ENCODE data around the gene ESM1. TPM values are rescaled to one million over a fixed set of nuclear protein-coding genes. Genes with fewer than 3 reads are reported as not detected.

The ESM1 gene
- total and polyA plus RNA-seq, 2 donors from 2014 or later, result 0.38 to 6.1 TPM

DNA sequence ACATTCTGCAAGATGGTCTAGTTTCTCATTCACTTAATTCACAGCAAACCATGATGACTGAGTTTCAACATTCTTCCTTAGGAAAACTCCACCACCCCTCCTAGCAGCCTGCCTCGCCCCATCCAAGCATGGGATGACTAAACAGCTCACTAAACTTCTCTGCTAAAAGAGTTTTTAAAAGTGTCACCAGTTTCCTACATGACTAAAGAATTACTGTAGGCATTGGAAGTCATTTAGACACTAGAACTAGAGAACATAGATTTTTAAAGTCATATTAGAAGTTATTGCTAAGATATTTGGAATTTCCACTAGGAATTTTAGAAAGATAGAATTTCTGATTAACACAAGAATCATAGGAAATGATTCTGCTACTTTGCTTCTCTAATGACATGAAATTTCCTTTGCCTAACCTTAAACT is 5.5 kb upstream of the ESM1 start:
- H3K9ac ChIP-seq (ENCODE audit: low read length in 3 of 3), result no peak overlapping the region
- H3K27me3 ChIP-seq (ENCODE audit: control insufficient read depth, insufficient read depth, low read length), result no peaks in the 10 kb centered on the region
- no peaks in the 10 kb centered on the region for H3K4me1 ChIP-seq (ENCODE audit: control insufficient read depth in 2 of 3, insufficient read depth in 2 of 3, low read depth in 1 of 3, low read length in 3 of 3)
- DNase-seq, result no peak
- intact Hi-C loops (cut with DNase I), result no loop called here
- no peak for FAIRE-seq
- H3K9me3 ChIP-seq (ENCODE audit: control insufficient read depth in 2 of 3, insufficient read depth in 1 of 3, low read length in 3 of 3), result no peaks in the 10 kb centered on the region
- no peaks in the 10 kb centered on the region for H3K36me3 ChIP-seq (ENCODE audit: control insufficient read depth in 2 of 3, insufficient read depth in 3 of 3, low read length in 3 of 3)
- no peak overlapping the region for H3K27ac ChIP-seq (ENCODE audit: low read depth in 2 of 2, low read length in 2 of 2)
- TF ChIP-seq, protein P1, sequence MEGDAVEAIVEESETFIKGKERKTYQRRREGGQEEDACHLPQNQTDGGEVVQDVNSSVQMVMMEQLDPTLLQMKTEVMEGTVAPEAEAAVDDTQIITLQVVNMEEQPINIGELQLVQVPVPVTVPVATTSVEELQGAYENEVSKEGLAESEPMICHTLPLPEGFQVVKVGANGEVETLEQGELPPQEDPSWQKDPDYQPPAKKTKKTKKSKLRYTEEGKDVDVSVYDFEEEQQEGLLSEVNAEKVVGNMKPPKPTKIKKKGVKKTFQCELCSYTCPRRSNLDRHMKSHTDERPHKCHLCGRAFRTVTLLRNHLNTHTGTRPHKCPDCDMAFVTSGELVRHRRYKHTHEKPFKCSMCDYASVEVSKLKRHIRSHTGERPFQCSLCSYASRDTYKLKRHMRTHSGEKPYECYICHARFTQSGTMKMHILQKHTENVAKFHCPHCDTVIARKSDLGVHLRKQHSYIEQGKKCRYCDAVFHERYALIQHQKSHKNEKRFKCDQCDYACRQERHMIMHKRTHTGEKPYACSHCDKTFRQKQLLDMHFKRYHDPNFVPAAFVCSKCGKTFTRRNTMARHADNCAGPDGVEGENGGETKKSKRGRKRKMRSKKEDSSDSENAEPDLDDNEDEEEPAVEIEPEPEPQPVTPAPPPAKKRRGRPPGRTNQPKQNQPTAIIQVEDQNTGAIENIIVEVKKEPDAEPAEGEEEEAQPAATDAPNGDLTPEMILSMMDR (IDR thresholded peaks at IDR 0.05; ENCODE audit: borderline replicate concordance, extremely low read depth, insufficient read depth), result no peak
- H3K4me3 ChIP-seq (ENCODE audit: low read length in 3 of 3), result no peak overlapping the region

GRCh38 chr5:54988817-54989216 is 3.4 kb upstream of the ESM1 start:
- no peak overlapping the region for H3K9ac ChIP-seq (ENCODE audit: low read length in 3 of 3)
- intact Hi-C loops (cut with DNase I), result no loop called here
- FAIRE-seq, result no peak
- H3K27me3 ChIP-seq (ENCODE audit: control insufficient read depth, insufficient read depth, low read length), result no peaks in the 10 kb centered on the region
- TF ChIP-seq, protein P1 (IDR thresholded peaks at IDR 0.05; ENCODE audit: borderline replicate concordance, extremely low read depth, insufficient read depth), result no peak
- H3K27ac ChIP-seq (ENCODE audit: low read depth in 2 of 2, low read length in 2 of 2), result no peak overlapping the region
- H3K36me3 ChIP-seq (ENCODE audit: control insufficient read depth in 2 of 3, insufficient read depth in 3 of 3, low read length in 3 of 3), result no peaks in the 10 kb centered on the region
- no peak overlapping the region for H3K4me3 ChIP-seq (ENCODE audit: low read length in 3 of 3)
- no peaks in the 10 kb centered on the region for H3K4me1 ChIP-seq (ENCODE audit: control insufficient read depth in 2 of 3, insufficient read depth in 2 of 3, low read depth in 1 of 3, low read length in 3 of 3)
- DNase-seq, result no peak
- no peaks in the 10 kb centered on the region for H3K9me3 ChIP-seq (ENCODE audit: control insufficient read depth in 2 of 3, insufficient read depth in 1 of 3, low read length in 3 of 3)

GRCh38 chr5:54988218-54988617 is 2.8 kb upstream of the ESM1 start:
- DNase-seq (no peak), FAIRE-seq (no peak)
- H3K4me3 ChIP-seq (ENCODE audit: low read length in 3 of 3), result no peak overlapping the region
- H3K4me1 ChIP-seq (ENCODE audit: control insufficient read depth in 2 of 3, insufficient read depth in 2 of 3, low read depth in 1 of 3, low read length in 3 of 3), result no peaks in the 10 kb centered on the region
- H3K27ac ChIP-seq (ENCODE audit: low read depth in 2 of 2, low read length in 2 of 2), result no peak overlapping the region
- intact Hi-C loops (cut with DNase I), result no loop called here
- H3K9ac ChIP-seq (ENCODE audit: low read length in 3 of 3), result no peak overlapping the region
- H3K9me3 ChIP-seq (ENCODE audit: control insufficient read depth in 2 of 3, insufficient read depth in 1 of 3, low read length in 3 of 3), result no peaks in the 10 kb centered on the region
- H3K27me3 ChIP-seq (ENCODE audit: control insufficient read depth, insufficient read depth, low read length), result no peaks in the 10 kb centered on the region
- TF ChIP-seq, protein P1 (IDR thresholded peaks at IDR 0.05; ENCODE audit: borderline replicate concordance, extremely low read depth, insufficient read depth), result no peak
- no peaks in the 10 kb centered on the region for H3K36me3 ChIP-seq (ENCODE audit: control insufficient read depth in 2 of 3, insufficient read depth in 3 of 3, low read length in 3 of 3)

DNA sequence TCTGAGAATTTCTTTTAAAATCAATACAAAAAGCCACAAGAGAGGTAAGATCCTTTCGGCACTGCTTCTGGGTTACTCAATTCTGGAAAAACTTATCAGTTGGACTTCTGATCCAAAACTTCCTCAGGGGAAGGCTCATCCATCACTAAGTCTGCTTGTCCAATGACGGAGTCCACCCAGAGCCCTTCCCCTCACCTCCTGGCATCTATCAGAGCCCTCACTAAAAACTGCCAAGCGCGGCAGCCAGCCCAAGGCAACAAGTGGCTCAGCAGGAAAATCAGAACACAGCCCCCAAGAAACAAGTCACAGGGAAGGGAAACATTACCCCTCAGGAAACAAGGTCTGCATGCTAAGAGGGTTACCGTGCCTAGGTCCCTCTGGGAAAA is 869 bp upstream of the ESM1 start:
- Histone ChIP-seq H3K4me1 (ENCODE audit: control insufficient read depth in 2 of 3, insufficient read depth in 2 of 3, low read depth in 1 of 3, low read length in 3 of 3) (no peaks in the 10 kb centered on the region), H3K36me3 (ENCODE audit: control insufficient read depth in 2 of 3, insufficient read depth in 3 of 3, low read length in 3 of 3) (no peaks in the 10 kb centered on the region), H3K9ac (ENCODE audit: low read length in 3 of 3) (no peak overlapping the region), H3K27ac (ENCODE audit: low read depth in 2 of 2, low read length in 2 of 2) (no peak overlapping the region), H3K4me3 (ENCODE audit: low read length in 3 of 3) (no peak overlapping the region), H3K27me3 (ENCODE audit: control insufficient read depth, insufficient read depth, low read length) (no peaks in the 10 kb centered on the region), H3K9me3 (ENCODE audit: control insufficient read depth in 2 of 3, insufficient read depth in 1 of 3, low read length in 3 of 3) (no peaks in the 10 kb centered on the region)
- no peak for DNase-seq
- no peak for FAIRE-seq
- intact Hi-C loops (cut with DNase I), result no loop called here
- TF ChIP-seq, protein P1 (IDR thresholded peaks at IDR 0.05; ENCODE audit: borderline replicate concordance, extremely low read depth, insufficient read depth), result no peak
